Measurements from ENCODE around the gene PDXP.
"Not testable (repeated sequence)": the region's sequence is repeated elsewhere in the genome, so short reads cannot be mapped to it uniquely, and the experiment has no call there.

- not testable (repeated sequence) for TF ChIP-seq FOXK1 (CRISPR knock-in tag; IDR thresholded peaks at IDR 0.05; ENCODE audit: borderline replicate concordance, low read depth); DDIT3 (CRISPR knock-in tag; IDR thresholded peaks at IDR 0.05); MXD3 (CRISPR knock-in tag; IDR thresholded peaks at IDR 0.05); POLR2A (IDR thresholded peaks at IDR 0.05; ENCODE audit: insufficient read depth in 1 of 2, low read depth in 2 of 2, low read length in 2 of 2); CTCF (CRISPR knock-in tag; IDR thresholded peaks at IDR 0.05); MAX (IDR thresholded peaks at IDR 0.05); PAX8 (CRISPR knock-in tag; IDR thresholded peaks at IDR 0.05; ENCODE audit: borderline replicate concordance)
Measured at GRCh38 chr22:37696260-37696656, 37.7 kb downstream of the PDXP start.

Data from HepG2 (cell line).